Measurements from ENCODE around the gene SDF2.

- TF ChIP-seq CTCF (IDR thresholded peaks at IDR 0.05), result no peak
- TF ChIP-seq POLR2A (IDR thresholded peaks at IDR 0.05), result no peak
These were observed 40.5 kb upstream of the SDF2 start for GRCh38 chr17:28702026-28702751.
